H1 (cell line): Measurements from ENCODE around the gene ARHGDIB. TPM values are rescaled to one million over a fixed set of nuclear protein-coding genes. Genes with fewer than 3 reads are reported as not detected.

Experiments used
- ASH2L ChIP-seq: fragments of 200-600, 300-600 bp; sonication (generic); IDR thresholded peaks from one replicate; pipeline ENCODE4 v1.7.1; 2017; ENCODE audit warnings: low read length
- ATF3 ChIP-seq: IDR thresholded peaks from 2 replicates; pipeline ENCODE4 v1.6.1; 2011; ENCODE audit warnings: low read depth, mild to moderate bottlenecking, low read length; ENCODE audit not compliant: insufficient read depth
- BACH1 ChIP-seq: IDR thresholded peaks from 2 replicates; pipeline ENCODE4 v1.6.1; 2012; ENCODE audit warnings: low read length, improper control_type of control experiment
- CBX5 ChIP-seq: fragments of 300-800, 300-1000 bp; sonication (generic); IDR thresholded peaks from 2 replicates; pipeline ENCODE4 v1.7.1; 2016; ENCODE audit warnings: antibody characterized with exemption, low read length, low read depth
- CBX8 ChIP-seq: fragments of 300-800, 300-1000 bp; sonication (generic); IDR thresholded peaks from 2 replicates; pipeline ENCODE4 v1.7.1; 2016; ENCODE audit warnings: low read depth, low read length, borderline replicate concordance
- CHD2 ChIP-seq: IDR thresholded peaks from 2 replicates; pipeline ENCODE4 v1.6.1; 2012; ENCODE audit warnings: low read length, improper control_type of control experiment
- CHD7 ChIP-seq: fragments of 300-600 bp; sonication (generic); IDR thresholded peaks from 2 replicates; pipeline ENCODE4 v1.7.1; 2012; ENCODE audit warnings: low read length, moderate library complexity, mild to moderate bottlenecking, inconsistent platforms; ENCODE audit not compliant: insufficient replicate concordance
- PHF8 ChIP-seq: fragments of 200-600 bp; sonication (generic); conservative IDR thresholded peaks from 2 replicates; pipeline ENCODE4 v1.7.1; 2012; ENCODE audit warnings: low read depth, mild to moderate bottlenecking, inconsistent platforms, low read length, moderate library complexity
- POLR2A ChIP-seq, 2 experiments: IDR thresholded peaks; 1 replicate in 1 of 2; 2 replicates in 1 of 2; pipeline ENCODE4 v1.6.1; 2011; ENCODE audit warnings: low read depth in 2 of 2, low read length in 2 of 2, mild to moderate bottlenecking in 2 of 2; ENCODE audit errors: control extremely low read depth in 1 of 2
- RBBP5 ChIP-seq: IDR thresholded peaks from 2 replicates; pipeline ENCODE4 v1.7.1; 2012; ENCODE audit warnings: low read depth, mild to moderate bottlenecking, inconsistent platforms, low read length, moderate library complexity, borderline replicate concordance
- SIX5 ChIP-seq: IDR thresholded peaks from 2 replicates; pipeline ENCODE4 v1.6.1; 2011; ENCODE audit warnings: mild to moderate bottlenecking, low read depth, low read length
- SRF ChIP-seq: IDR thresholded peaks from 2 replicates; pipeline ENCODE4 v1.6.1; 2011; ENCODE audit warnings: mild to moderate bottlenecking, low read depth, low read length, moderate library complexity
- TAF7 ChIP-seq: optimal IDR thresholded peaks from 2 replicates; pipeline ENCODE3; 2011; ENCODE audit warnings: low read depth, mild to moderate bottlenecking, inconsistent platforms, low read length, moderate library complexity, borderline replicate concordance
- polyA plus RNA-seq, 7 experiments: library from polyadenylated mRNA; depleted of rRNA in 3 of 7; stranded (reverse) in 5 of 7; unstranded in 2 of 7; fragments of >200 nt in 5 of 7; fragments of 200-250 nt in 2 of 7; gene quantifications; 1 replicate in 5 of 7; 2 replicates in 1 of 7; 4 replicates in 1 of 7; pipeline versions ENCODE4 v1.2.1 to v1.2.3, GENCODE V29; 2011 to 2013; ENCODE audit warnings: missing spikeins in 2 of 7, mixed read lengths in 2 of 7
- total RNA-seq: library from RNA; stranded (reverse); fragmentation: NEBNext Ultra II Directional; extraction: Animal tissue kit (Norgen Biotek cat#: 25700); gene quantifications from 2 replicates; pipeline ENCODE4 v1.2.1, GENCODE V29; 2021

ARHGDIB gene
- total and polyA plus RNA-seq, 2 of the 8 experiments (the other 6 are each of a cell fraction or from before 2014, with no cell fraction given), result 0.82 to 1.3 TPM

DNA sequence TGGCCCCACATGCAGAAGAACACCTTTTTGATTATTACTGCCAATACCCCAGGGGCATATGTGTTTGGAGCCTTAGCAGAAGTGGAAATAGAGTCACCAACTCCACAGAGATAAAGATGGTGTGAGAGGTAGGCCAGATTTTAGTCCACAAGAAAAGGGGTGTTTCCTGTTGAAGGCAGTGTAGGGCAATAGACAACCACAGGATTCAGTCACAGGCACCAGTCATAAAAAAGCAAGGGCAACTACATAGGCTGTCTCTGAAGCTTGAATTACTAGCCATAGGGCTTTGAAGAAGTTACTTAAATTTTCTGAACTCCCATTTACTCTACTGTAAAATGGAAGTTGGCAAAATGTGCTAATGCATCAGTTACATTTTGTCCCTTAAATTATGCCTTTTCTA lies 41.9 kb downstream of the ARHGDIB start (continued):
- TF ChIP-seq CHD7, result no peak
- no peak for TF ChIP-seq RBBP5
- TF ChIP-seq CBX5, result no peak
- TF ChIP-seq TAF7, result no peak
- TF ChIP-seq BACH1, result no peak
- no peak for TF ChIP-seq SRF
- TF ChIP-seq POLR2A (IDR thresholded peaks at IDR 0.05; ENCODE audit: control extremely low read depth in 1 of 2, low read depth in 2 of 2, low read length in 2 of 2), result no peak
- TF ChIP-seq CHD2, result no peak
- TF ChIP-seq ATF3, result no peak
- TF ChIP-seq SIX5, result no peak
- no peak for TF ChIP-seq PHF8
- no peak for TF ChIP-seq CBX8
- TF ChIP-seq ASH2L, result no peak
